ENCODE data around the gene SRL.
A peak's percentile ranks its signal among the peaks of the same experiment; 100 is the strongest.

SRL gene

GRCh38 chr16:4272114-4272956, 30.5 kb upstream of the SRL start:
- no peak for TF ChIP-seq CTCF (IDR thresholded peaks at IDR 0.05)
- H3K27ac ChIP-seq = peak overlapping the region; percentile 89 to 93
- no peaks in the 10 kb centered on the region for H3K27me3 ChIP-seq
- peak overlapping the region; percentile 96 to 98 for H3K4me3 ChIP-seq
- H3K36me3 ChIP-seq = peaks cover 0 to 4% (median 0%) of the 10 kb centered on the region in 3 donors
- intact Hi-C loops (cut with DNase I; ENCODE audit: low total_unique reads) = no loop called here
- H3K4me1 ChIP-seq = peaks cover 0 to 17% (median 14%) of the 10 kb centered on the region in 4 donors
- DNase-seq = peak; percentile 56 to 81
- no peaks in the 10 kb centered on the region for H3K9me3 ChIP-seq

GRCh38 chr16:4271176-4272113, 29.6 kb upstream of the SRL start:
- Histone ChIP-seq H3K36me3 (peaks cover 0 to 4% (median 0%) of the 10 kb centered on the region in 3 donors), H3K27me3 (no peaks in the 10 kb centered on the region), H3K9me3 (no peaks in the 10 kb centered on the region), H3K4me3 (peak overlapping the region; percentile 96 to 98), H3K27ac (peak overlapping the region; percentile 89 to 93), H3K4me1 (peaks cover 0 to 17% (median 14%) of the 10 kb centered on the region in 4 donors)
- intact Hi-C loops (cut with DNase I; ENCODE audit: low total_unique reads) = no loop called here
- peak; percentile 91 to 95 for DNase-seq
- peak in 1 of 2 experiments; percentile 8 for TF ChIP-seq CTCF (IDR thresholded peaks at IDR 0.05)

GRCh38 chr16:4270595-4270994, 28.7 kb upstream of the SRL start:
- H3K9me3 ChIP-seq = no peaks in the 10 kb centered on the region
- DNase-seq = no peak
- intact Hi-C loops (cut with DNase I; ENCODE audit: low total_unique reads) = no loop called here
- no peak for TF ChIP-seq CTCF (IDR thresholded peaks at IDR 0.05)
- H3K4me3 ChIP-seq = peak overlapping the region; percentile 96 to 98
- no peak overlapping the region for H3K27ac ChIP-seq
- H3K36me3 ChIP-seq = peaks cover 0 to 4% (median 0%) of the 10 kb centered on the region in 3 donors
- peaks cover 0 to 17% (median 14%) of the 10 kb centered on the region in 4 donors for H3K4me1 ChIP-seq
- H3K27me3 ChIP-seq = no peaks in the 10 kb centered on the region

- Histone ChIP-seq H3K27me3 (no peaks in the 10 kb centered on the region), H3K9me3 (no peaks in the 10 kb centered on the region), H3K4me1 (peaks cover 0 to 17% (median 14%) of the 10 kb centered on the region in 4 donors), H3K27ac (no peak overlapping the region), H3K4me3 (no peak overlapping the region), H3K36me3 (peaks cover 0 to 4% (median 0%) of the 10 kb centered on the region in 3 donors)
- no peak for DNase-seq
- TF ChIP-seq CTCF (IDR thresholded peaks at IDR 0.05) = no peak
- intact Hi-C loops (cut with DNase I; ENCODE audit: low total_unique reads) = no loop called here
These were observed 28.2 kb upstream of the SRL start for GRCh38 chr16:4270091-4270490.

- DNase-seq = no peak
- Histone ChIP-seq H3K36me3 (peaks cover 0 to 19% (median 7%) of the 10 kb centered on the region in 3 donors), H3K4me1 (peaks cover 0 to 19% (median 14%) of the 10 kb centered on the region in 4 donors), H3K27me3 (no peaks in the 10 kb centered on the region), H3K27ac (no peak overlapping the region), H3K4me3 (no peak overlapping the region), H3K9me3 (no peaks in the 10 kb centered on the region)
- intact Hi-C loops (cut with DNase I; ENCODE audit: low total_unique reads) = loop anchor here (10.0 kb wide), 1 partner anchor 138 kb away; no protein-coding TSS in a partner anchor
- TF ChIP-seq CTCF (IDR thresholded peaks at IDR 0.05) = no peak
These were observed 24.5 kb upstream of the SRL start for GRCh38 chr16:4266372-4266771.

All from tibial artery (tissue), 4 donors.